OCI-LY3 (cell line): ENCODE measurements around the gene OSBPL3.

ENCODE experiments used
- H2AFZ ChIP-seq: fragments of 200-600, 300-600 bp; shearing (Covaris generic); 2 replicates; pipeline ENCODE4 v1.6.0; 2014; ENCODE audit warnings: antibody characterized with exemption, low read depth, low read length
- H3K27ac ChIP-seq: fragments of 200-600, 300-600 bp; sonication (generic); 2 replicates; pipeline ENCODE4 v1.5.1; 2014; ENCODE audit warnings: mild to moderate bottlenecking, low read length, moderate library complexity, mixed read lengths
- H3K27me3 ChIP-seq: fragments of 200-600, 300-600 bp; sonication (generic); 2 replicates; pipeline ENCODE4 v1.6.1; 2014; ENCODE audit warnings: low read depth, low read length, mixed read lengths
- H3K36me3 ChIP-seq: fragments of 200-600, 300-600 bp; sonication (generic); replicated peaks from 2 replicates; pipeline ENCODE3; 2014; ENCODE audit warnings: low read depth, low read length, mixed read lengths
- H3K4me1 ChIP-seq: fragments of 300-600, 200-600 bp; sonication (generic); 2 replicates; pipeline ENCODE4 v1.6.1; 2014; ENCODE audit warnings: low read length, mixed read lengths
- H3K4me2 ChIP-seq: fragments of 200-600, 300-600 bp; sonication (generic); 2 replicates; pipeline ENCODE4 v1.6.1; 2014; ENCODE audit warnings: low read length, mixed read lengths
- H3K4me3 ChIP-seq: fragments of 300-600, 200-600 bp; sonication (generic); 2 replicates; pipeline ENCODE4 v1.5.1; 2014; ENCODE audit warnings: antibody characterized with exemption, mild to moderate bottlenecking, low read length, moderate library complexity
- H3K79me2 ChIP-seq: fragments of 300-600, 200-600 bp; shearing (Covaris generic); 2 replicates; pipeline ENCODE4 v1.6.1; 2014; ENCODE audit warnings: mild to moderate bottlenecking, low read length, mixed read lengths
- H3K9ac ChIP-seq: fragments of 300-600, 200-600 bp; shearing (Covaris generic); 2 replicates; pipeline ENCODE4 v1.6.0; 2014; ENCODE audit warnings: mild to moderate bottlenecking, low read length, moderate library complexity
- H3K9me3 ChIP-seq: fragments of 200-600, 300-600 bp; shearing (Covaris generic); 2 replicates; pipeline ENCODE4 v1.6.1; 2014; ENCODE audit warnings: low read length, mixed read lengths; ENCODE audit not compliant: insufficient read depth
- H4K20me1 ChIP-seq: fragments of 200-600, 300-600 bp; sonication (generic); 2 replicates; pipeline ENCODE4 v1.6.1; 2016; ENCODE audit warnings: low read length, mixed read lengths; ENCODE audit not compliant: insufficient read depth
- EZH2phosphoT487 ChIP-seq: fragments of 200-600 bp; shearing (Covaris generic); IDR thresholded peaks from 2 replicates; pipeline ENCODE4 v1.6.1; 2018; ENCODE audit warnings: antibody characterized with exemption, mixed run types, low read depth
- TF ChIP-seq, protein P1 (sequence below): fragments of 200-600, 300-600 bp; sonication (generic); IDR thresholded peaks from 2 replicates; pipeline ENCODE4 v1.5.1; 2014; ENCODE audit warnings: antibody characterized with exemption, low read length, low read depth

Gene OSBPL3

DNA sequence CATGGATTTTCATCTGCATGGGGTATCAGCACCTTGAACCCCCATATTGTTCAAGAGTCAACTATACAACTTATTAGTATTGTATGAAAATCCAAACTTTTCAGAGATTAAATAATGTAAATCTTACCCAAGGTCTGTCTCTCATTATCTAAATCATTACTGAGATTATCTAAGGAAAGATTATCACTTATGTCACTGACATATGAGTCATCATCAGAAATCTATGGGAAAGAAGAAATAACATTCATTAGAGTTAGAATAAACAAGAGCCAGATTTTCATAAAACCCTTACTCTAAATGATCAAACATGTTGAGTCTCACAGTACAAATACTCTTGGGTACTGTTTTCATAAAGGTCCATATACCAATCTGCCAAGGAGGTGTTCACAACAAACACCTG lies 139.4 kb downstream of the OSBPL3 start:
- Histone ChIP-seq H4K20me1 (no peaks in the 10 kb centered on the region), H3K27me3 (no peaks in the 10 kb centered on the region), H3K9me3 (peaks cover 19% of the 10 kb centered on the region; the same call in 1 of the 2 replicates), H3K79me2 (no peaks in the 10 kb centered on the region), H3K4me1 (peaks cover 31% of the 10 kb centered on the region), H3K4me2 (no peak overlapping the region), H2AFZ (no peak overlapping the region), H3K4me3 (no peak overlapping the region), H3K9ac (no peak overlapping the region), H3K27ac (no peak overlapping the region), H3K36me3 (no peaks in the 10 kb centered on the region)
- TF ChIP-seq, protein P1, sequence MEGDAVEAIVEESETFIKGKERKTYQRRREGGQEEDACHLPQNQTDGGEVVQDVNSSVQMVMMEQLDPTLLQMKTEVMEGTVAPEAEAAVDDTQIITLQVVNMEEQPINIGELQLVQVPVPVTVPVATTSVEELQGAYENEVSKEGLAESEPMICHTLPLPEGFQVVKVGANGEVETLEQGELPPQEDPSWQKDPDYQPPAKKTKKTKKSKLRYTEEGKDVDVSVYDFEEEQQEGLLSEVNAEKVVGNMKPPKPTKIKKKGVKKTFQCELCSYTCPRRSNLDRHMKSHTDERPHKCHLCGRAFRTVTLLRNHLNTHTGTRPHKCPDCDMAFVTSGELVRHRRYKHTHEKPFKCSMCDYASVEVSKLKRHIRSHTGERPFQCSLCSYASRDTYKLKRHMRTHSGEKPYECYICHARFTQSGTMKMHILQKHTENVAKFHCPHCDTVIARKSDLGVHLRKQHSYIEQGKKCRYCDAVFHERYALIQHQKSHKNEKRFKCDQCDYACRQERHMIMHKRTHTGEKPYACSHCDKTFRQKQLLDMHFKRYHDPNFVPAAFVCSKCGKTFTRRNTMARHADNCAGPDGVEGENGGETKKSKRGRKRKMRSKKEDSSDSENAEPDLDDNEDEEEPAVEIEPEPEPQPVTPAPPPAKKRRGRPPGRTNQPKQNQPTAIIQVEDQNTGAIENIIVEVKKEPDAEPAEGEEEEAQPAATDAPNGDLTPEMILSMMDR = no peak

DNA sequence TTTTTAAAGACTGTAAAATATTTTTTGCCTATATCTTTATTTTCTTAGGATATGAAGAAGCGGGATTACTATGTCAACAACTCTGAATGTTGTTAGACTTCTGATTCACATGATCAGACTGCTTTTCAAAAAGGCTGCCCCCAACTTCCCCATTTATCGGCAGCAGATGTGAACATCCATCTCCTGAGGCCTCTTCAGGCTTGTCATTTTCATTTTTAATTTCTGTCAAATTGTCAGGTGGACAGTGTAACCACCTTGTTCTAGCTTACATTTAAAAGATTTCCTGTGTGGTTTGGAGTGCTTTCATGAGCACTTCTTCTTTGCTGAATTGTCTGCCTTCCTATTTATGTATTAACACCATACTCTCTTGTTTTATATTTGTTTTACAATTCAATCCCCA lies 143.9 kb downstream of the OSBPL3 start:
- peaks cover 36% of the 10 kb centered on the region for H3K4me1 ChIP-seq
- H3K79me2 ChIP-seq = no peaks in the 10 kb centered on the region
- no peaks in the 10 kb centered on the region for H3K27me3 ChIP-seq
- no peak overlapping the region for H2AFZ ChIP-seq
- no peak overlapping the region for H3K9ac ChIP-seq
- H3K36me3 ChIP-seq = no peaks in the 10 kb centered on the region
- H3K4me2 ChIP-seq = peak overlapping the region; percentile 50
- TF ChIP-seq, protein P1 = no peak
- no peak for TF ChIP-seq EZH2phosphoT487
- peak overlapping the region; percentile 14 for H3K4me3 ChIP-seq
- H3K27ac ChIP-seq = peak overlapping the region; percentile 47
- H4K20me1 ChIP-seq = no peaks in the 10 kb centered on the region
- H3K9me3 ChIP-seq = peaks cover 8% of the 10 kb centered on the region; the same call in 1 of the 2 replicates

DNA sequence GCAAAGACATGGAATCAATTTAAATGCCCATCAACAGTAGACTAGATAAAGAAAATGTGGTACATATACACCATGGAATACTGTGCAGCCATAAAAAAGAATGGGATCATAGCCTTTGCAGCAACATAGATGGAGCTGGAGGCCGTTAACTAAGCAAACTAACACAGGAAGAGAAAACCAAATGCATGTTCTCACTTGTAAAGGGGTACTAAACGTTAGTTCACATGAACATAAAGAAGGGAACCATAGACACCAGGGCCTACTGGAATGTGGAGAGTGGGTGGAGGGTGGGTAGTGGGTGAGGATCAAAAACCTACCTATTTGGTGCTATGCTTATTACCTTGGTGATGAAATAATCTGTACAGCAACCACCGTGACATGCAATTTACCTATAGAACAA lies 144.3 kb downstream of the OSBPL3 start:
- Histone ChIP-seq H4K20me1 (no peaks in the 10 kb centered on the region), H3K4me2 (peak overlapping the region; percentile 50), H3K36me3 (no peaks in the 10 kb centered on the region), H3K79me2 (no peaks in the 10 kb centered on the region), H3K27me3 (no peaks in the 10 kb centered on the region), H3K9ac (no peak overlapping the region), H2AFZ (no peak overlapping the region), H3K9me3 (peaks cover 8% of the 10 kb centered on the region; the same call in 1 of the 2 replicates), H3K4me3 (peak overlapping the region; percentile 14; the same call in 1 of the 2 replicates), H3K4me1 (peaks cover 37% of the 10 kb centered on the region), H3K27ac (peak overlapping the region; percentile 47)
- no peak for TF ChIP-seq EZH2phosphoT487
- TF ChIP-seq, protein P1 = no peak

DNA sequence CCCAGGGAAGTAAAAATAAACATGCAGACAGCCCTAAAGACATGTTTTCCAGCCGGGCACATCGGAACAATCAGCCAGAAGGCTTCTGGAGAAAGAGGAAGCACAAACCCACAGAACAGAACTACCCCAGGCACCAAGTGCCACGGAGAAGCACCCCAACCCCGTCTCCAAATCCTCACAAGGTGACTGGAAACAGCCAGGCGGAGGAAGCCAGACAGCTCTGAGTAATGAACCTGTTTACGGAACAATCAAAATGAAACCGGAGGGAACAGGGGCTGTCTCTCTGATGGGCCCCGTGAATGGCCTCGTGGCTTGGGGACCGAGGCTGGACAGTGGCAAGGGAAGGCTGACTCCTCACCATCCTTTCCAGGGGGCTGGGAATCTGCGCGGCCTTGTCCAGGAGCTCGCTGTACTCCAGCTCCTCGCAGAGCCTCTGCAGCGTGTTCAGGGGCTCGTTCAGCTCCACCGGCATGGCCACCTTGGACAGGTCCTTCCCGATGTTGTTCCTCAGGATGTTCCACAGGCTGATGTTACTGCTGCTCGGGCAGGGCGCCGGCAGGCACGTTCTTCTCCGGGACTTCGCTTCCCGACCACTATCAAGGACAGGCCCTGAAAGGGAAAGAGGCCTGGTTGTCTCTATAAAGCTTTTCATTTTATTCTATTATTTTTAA lies 145.7 kb downstream of the OSBPL3 start:
- Histone ChIP-seq H3K79me2 (no peaks in the 10 kb centered on the region), H3K9ac (no peak overlapping the region), H3K36me3 (no peaks in the 10 kb centered on the region), H4K20me1 (no peaks in the 10 kb centered on the region), H3K27ac (no peak overlapping the region), H3K4me1 (peaks cover 37% of the 10 kb centered on the region), H3K9me3 (peaks cover 8% of the 10 kb centered on the region; the same call in 1 of the 2 replicates), H3K4me2 (no peak overlapping the region), H3K4me3 (no peak overlapping the region), H2AFZ (no peak overlapping the region), H3K27me3 (no peaks in the 10 kb centered on the region)
- no peak for TF ChIP-seq EZH2phosphoT487
- TF ChIP-seq, protein P1 = no peak
